BLaER1 (cell line): Measurements from ENCODE around the gene CACNA1D.

Source experiments
- H3K27ac ChIP-seq: shearing (Covaris generic); formaldehyde crosslinking; 2 replicates; pipeline ENCODE4 v1.8.1; 2022
- H3K27me3 ChIP-seq: shearing (Covaris generic); formaldehyde crosslinking; 2 replicates; pipeline ENCODE4 v1.8.1; 2022
- H3K36me3 ChIP-seq: shearing (Covaris generic); formaldehyde crosslinking; 2 replicates; pipeline ENCODE4 v1.8.1; 2022
- H3K4me1 ChIP-seq: shearing (Covaris generic); formaldehyde crosslinking; 2 replicates; pipeline ENCODE4 v1.8.1; 2022
- H3K4me2 ChIP-seq: shearing (Covaris generic); formaldehyde crosslinking; 2 replicates; pipeline ENCODE4 v1.8.1; 2022
- H3K4me3 ChIP-seq: shearing (Covaris generic); formaldehyde crosslinking; 2 replicates; pipeline ENCODE4 v1.8.1; 2022
- H3K9ac ChIP-seq: shearing (Covaris generic); formaldehyde crosslinking; 2 replicates; pipeline ENCODE4 v1.8.1; 2022
- H3K9me3 ChIP-seq: shearing (Covaris generic); formaldehyde crosslinking; 2 replicates; pipeline ENCODE4 v1.8.1; 2022
- H4K20me1 ChIP-seq: shearing (Covaris generic); formaldehyde crosslinking; 2 replicates; pipeline ENCODE4 v1.8.1; 2022
- Cebpa-rat ChIP-seq: shearing (Covaris generic); IDR thresholded peaks from 2 replicates; pipeline ENCODE4 v1.8.1; 2022

Gene CACNA1D

DNA sequence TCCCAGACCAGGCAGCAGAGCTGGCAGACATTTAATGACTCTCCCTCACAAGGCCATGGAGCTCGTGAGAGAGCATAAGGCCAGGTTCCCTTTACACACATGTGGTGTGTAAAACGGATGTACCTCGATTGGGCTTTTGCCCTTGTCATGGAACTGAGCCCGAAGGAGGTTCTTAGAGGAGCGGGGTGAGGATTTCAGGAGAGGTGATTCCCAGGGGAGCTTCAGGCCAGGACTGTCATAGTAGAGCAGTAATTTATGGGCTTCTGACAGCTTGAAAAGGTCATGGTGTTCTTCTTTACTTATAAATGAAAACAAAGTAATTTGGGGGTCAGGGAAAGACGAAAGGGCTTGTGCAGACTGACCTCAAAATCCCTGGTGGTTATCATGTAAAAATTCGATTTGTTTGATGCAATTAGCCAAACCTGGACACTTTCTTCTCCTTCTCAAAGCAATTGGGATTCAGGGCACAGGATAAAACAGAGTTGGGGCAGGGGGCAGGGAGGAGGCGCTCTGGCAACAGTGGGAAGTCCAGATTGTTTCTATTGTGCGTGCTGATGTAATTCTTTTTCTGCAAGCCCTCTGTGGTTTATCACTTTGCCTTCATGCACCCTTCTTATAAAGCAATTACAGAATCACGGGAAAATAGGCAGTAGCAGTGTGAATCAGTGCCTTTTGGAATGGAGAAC, 51.0 kb downstream of the CACNA1D start:
- H3K36me3 ChIP-seq = no peaks in the 10 kb centered on the region
- TF ChIP-seq Cebpa-rat = no peak
- no peak overlapping the region for H3K4me2 ChIP-seq
- no peak overlapping the region for H3K27ac ChIP-seq
- no peaks in the 10 kb centered on the region for H3K4me1 ChIP-seq
- H3K9ac ChIP-seq = no peak overlapping the region
- H3K27me3 ChIP-seq = no peaks in the 10 kb centered on the region
- H4K20me1 ChIP-seq = no peaks in the 10 kb centered on the region
- H3K9me3 ChIP-seq = no peaks in the 10 kb centered on the region
- H3K4me3 ChIP-seq = no peak overlapping the region

DNA sequence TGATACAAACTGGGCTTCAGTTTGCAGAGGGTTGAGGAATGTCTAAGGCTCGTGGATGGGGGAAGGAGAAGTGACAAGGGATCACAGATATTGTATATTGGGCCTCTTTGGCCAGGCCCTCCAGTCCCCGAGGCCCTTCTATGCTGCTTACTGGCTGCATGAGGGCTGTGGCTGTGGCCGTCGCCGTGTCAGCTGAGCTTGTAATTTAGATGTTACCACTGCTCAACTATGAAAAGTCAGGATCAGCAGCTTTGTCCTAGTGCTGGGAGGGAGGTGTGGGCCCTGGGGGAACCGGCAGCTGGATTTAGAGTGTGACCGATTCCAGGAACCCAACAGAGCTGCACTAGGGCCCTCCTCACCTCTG, 51.6 kb downstream of the CACNA1D start:
- no peak overlapping the region for H3K4me3 ChIP-seq
- no peaks in the 10 kb centered on the region for H3K36me3 ChIP-seq
- H4K20me1 ChIP-seq = no peaks in the 10 kb centered on the region
- H3K9me3 ChIP-seq = no peaks in the 10 kb centered on the region
- H3K4me1 ChIP-seq = no peaks in the 10 kb centered on the region
- H3K9ac ChIP-seq = no peak overlapping the region
- H3K27me3 ChIP-seq = no peaks in the 10 kb centered on the region
- H3K4me2 ChIP-seq = no peak overlapping the region
- no peak for TF ChIP-seq Cebpa-rat
- H3K27ac ChIP-seq = no peak overlapping the region

DNA sequence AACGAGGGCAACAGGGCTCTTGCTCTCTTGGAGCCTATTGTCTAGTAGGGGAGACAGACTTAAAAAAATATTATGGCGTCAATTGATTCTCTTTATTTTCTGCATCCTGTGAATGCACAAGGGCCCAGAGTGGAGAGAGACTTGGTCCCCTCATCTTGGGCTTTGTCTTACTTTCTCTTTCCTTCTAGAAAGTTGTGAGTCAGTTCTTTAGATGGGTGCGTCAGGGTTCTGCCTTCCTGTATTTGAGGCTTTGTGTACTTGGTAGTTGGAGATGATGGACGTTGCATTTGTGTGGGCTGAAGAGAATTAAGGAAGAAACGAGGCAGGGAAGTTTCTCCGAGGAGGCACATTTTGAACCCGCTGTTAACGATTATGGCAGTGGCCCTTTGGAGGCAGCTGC, 52.9 kb downstream of the CACNA1D start:
- Histone ChIP-seq H3K27me3 (no peaks in the 10 kb centered on the region), H3K4me2 (no peak overlapping the region), H3K9me3 (no peaks in the 10 kb centered on the region), H3K4me3 (no peak overlapping the region), H3K36me3 (no peaks in the 10 kb centered on the region), H3K4me1 (no peaks in the 10 kb centered on the region), H4K20me1 (no peaks in the 10 kb centered on the region), H3K9ac (no peak overlapping the region), H3K27ac (no peak overlapping the region)
- TF ChIP-seq Cebpa-rat = no peak

DNA sequence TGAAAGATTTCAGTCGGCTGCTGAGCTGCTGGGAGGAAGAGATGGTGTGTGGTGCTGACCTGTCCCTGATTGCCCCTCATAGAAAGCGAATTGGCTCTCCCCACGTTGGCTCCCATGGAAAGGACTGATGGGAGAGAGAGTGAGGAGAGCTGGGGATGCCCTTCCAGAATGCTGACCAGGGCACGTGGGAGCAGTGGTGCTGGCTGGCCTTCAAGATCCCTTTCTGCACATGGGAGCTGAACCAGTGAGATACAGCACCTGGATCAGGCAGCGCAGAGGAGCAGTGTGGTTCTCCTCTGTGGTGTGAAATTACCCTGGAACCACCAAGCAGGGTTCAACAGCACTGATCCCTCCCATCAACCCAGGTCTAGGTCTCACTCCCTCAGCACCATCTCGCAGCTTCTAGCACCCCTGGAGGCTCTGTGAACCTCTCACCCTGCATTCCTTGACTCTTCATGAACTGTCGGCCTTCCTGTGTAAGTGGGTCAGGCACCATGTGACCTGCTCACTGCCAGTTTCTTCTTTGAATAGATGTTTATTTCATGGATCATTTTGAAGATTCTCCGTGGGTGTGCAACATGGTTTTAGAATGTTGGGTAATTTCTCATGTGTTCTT, 55.7 kb downstream of the CACNA1D start:
- no peak overlapping the region for H3K4me3 ChIP-seq
- no peaks in the 10 kb centered on the region for H4K20me1 ChIP-seq
- no peaks in the 10 kb centered on the region for H3K4me1 ChIP-seq
- no peak overlapping the region for H3K27ac ChIP-seq
- no peak overlapping the region for H3K9ac ChIP-seq
- H3K4me2 ChIP-seq = no peak overlapping the region
- H3K27me3 ChIP-seq = no peaks in the 10 kb centered on the region
- H3K9me3 ChIP-seq = no peaks in the 10 kb centered on the region
- TF ChIP-seq Cebpa-rat = no peak
- H3K36me3 ChIP-seq = no peaks in the 10 kb centered on the region

DNA sequence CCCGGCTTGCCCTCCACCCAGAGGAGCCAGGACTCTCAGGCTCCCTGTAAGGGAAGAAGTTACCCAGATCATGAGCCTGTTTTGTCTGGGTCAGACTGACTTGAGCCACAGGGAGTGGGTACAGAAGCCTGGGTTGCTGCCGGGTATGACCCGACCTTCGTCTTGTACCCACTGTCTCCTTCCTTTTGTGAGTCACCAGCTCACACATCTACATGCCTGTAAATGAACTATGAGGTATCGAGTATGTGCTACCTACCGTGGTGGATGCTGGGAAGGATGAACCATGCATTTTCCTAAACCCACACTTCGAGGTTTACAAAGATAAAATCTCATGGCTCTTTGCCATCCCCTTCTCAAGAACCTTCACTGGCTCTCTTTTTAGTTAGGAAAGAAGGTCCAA, 56.9 kb downstream of the CACNA1D start:
- no peak for TF ChIP-seq Cebpa-rat
- H3K36me3 ChIP-seq = no peaks in the 10 kb centered on the region
- no peaks in the 10 kb centered on the region for H3K27me3 ChIP-seq
- no peaks in the 10 kb centered on the region for H3K9me3 ChIP-seq
- no peak overlapping the region for H3K4me2 ChIP-seq
- no peaks in the 10 kb centered on the region for H4K20me1 ChIP-seq
- H3K9ac ChIP-seq = no peak overlapping the region
- no peaks in the 10 kb centered on the region for H3K4me1 ChIP-seq
- no peak overlapping the region for H3K27ac ChIP-seq
- no peak overlapping the region for H3K4me3 ChIP-seq

DNA sequence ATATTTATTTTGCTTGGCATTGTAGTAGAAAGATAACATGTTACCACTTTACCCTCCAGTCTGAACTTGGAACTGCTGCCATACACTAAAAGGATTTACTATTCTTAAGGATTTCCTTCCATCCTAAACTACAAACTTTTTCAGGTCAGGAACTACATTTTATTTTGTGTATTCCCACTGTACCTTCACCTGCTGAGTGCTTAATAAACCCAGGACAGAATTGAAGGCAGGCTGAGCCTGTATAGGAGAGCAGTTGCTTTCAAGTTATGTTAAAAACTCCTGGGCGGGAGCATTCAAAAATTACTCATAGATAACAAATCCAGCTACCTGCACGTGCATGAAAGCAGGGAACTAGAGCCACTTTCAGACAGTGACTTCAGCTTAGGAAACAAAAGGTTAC, 58.3 kb downstream of the CACNA1D start:
- H3K4me3 ChIP-seq = no peak overlapping the region
- no peak overlapping the region for H3K27ac ChIP-seq
- no peak overlapping the region for H3K4me2 ChIP-seq
- no peaks in the 10 kb centered on the region for H3K4me1 ChIP-seq
- no peaks in the 10 kb centered on the region for H3K27me3 ChIP-seq
- H3K36me3 ChIP-seq = no peaks in the 10 kb centered on the region
- H4K20me1 ChIP-seq = no peaks in the 10 kb centered on the region
- TF ChIP-seq Cebpa-rat = no peak
- H3K9ac ChIP-seq = no peak overlapping the region
- H3K9me3 ChIP-seq = no peaks in the 10 kb centered on the region

DNA sequence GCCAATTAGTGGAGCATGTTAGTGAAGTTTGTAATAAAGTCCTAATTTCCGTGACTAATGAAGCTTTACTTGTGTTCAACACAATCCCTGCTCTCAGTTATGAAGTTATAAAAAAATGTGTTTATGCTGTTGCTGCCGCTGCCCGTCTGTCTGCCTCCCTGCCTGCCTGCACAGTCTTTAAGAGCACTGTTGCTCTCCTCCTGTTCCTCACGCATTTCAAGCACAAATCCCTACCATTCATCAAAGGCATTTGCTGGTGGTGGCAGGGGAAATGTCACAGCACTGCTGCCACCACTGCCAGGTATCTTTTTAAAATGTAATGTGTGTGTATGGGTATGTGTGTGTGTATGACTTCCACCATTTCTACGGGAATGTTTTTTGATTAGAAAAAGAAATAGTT, 58.8 kb downstream of the CACNA1D start:
- no peaks in the 10 kb centered on the region for H3K36me3 ChIP-seq

DNA sequence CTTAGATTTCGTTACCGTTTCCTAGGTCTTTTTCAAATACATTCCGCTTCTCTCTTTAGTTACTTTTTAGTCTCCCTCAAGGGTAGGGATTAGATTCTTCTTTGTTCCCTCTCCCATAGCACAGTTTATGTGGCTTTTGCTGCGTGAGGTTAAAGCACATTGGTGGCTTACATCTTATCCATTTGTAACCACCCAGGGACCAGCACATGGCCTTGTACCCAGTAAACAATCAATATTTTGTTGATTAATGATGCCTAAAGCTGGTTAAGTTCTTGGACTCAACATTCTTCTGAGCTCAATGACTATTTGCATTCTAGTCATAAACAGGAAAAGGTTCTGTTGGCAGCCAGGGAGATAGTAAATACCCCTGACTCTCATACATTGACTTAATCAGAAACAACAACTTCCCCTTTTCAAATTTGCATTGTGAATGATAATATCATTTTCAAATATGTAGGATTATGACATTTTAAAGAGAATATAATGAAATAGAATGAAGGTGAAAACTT, 60.2 kb downstream of the CACNA1D start:
- Histone ChIP-seq H3K4me3 (no peak overlapping the region), H3K4me1 (no peaks in the 10 kb centered on the region), H4K20me1 (no peaks in the 10 kb centered on the region), H3K27ac (no peak overlapping the region), H3K27me3 (no peaks in the 10 kb centered on the region), H3K4me2 (no peak overlapping the region), H3K36me3 (no peaks in the 10 kb centered on the region), H3K9me3 (0 out of 2 replicates have a peak, but pooled peaks cover 7% of the 10 kb centered on the region), H3K9ac (no peak overlapping the region)
- no peak for TF ChIP-seq Cebpa-rat

More for the DNA sequence above, 58.8 kb downstream of the CACNA1D start:
- no peak for TF ChIP-seq Cebpa-rat
- Histone ChIP-seq H4K20me1 (no peaks in the 10 kb centered on the region), H3K27me3 (no peaks in the 10 kb centered on the region), H3K4me2 (no peak overlapping the region), H3K4me3 (no peak overlapping the region), H3K9me3 (no peaks in the 10 kb centered on the region), H3K9ac (no peak overlapping the region), H3K4me1 (no peaks in the 10 kb centered on the region), H3K27ac (no peak overlapping the region)

DNA sequence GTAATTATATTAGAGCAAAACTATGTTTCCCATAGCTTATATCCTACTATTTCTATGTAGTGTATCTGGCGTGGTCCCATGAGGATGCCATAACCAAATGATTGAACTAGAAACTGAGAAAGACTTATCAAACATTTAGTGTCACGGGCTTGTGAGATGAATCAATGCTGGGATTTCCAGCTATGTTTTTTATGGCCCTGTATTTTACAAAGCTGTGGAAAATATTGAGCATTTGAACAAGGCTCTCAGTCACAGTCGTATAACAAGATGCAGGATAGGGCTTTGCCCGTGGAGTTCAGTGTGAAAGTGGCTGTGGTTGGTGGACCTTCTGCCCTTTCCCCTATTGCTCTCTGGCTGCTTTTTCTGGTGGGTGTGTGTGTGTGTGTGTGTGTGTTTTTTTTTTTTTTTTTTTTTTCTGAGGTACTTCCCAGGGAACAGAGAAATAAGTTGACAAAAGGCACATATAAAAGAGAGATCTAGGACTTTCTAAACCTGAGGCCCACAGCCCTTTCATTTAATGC, 60.7 kb downstream of the CACNA1D start:
- no peaks in the 10 kb centered on the region for H3K36me3 ChIP-seq
- 0 out of 2 replicates have a peak, but pooled peaks cover 8% of the 10 kb centered on the region for H3K9me3 ChIP-seq
- no peak overlapping the region for H3K9ac ChIP-seq
- no peak overlapping the region for H3K4me2 ChIP-seq
- no peak overlapping the region for H3K4me3 ChIP-seq
- no peak overlapping the region for H3K27ac ChIP-seq
- H3K27me3 ChIP-seq = no peaks in the 10 kb centered on the region
- H4K20me1 ChIP-seq = no peaks in the 10 kb centered on the region
- no peak for TF ChIP-seq Cebpa-rat
- no peaks in the 10 kb centered on the region for H3K4me1 ChIP-seq

DNA sequence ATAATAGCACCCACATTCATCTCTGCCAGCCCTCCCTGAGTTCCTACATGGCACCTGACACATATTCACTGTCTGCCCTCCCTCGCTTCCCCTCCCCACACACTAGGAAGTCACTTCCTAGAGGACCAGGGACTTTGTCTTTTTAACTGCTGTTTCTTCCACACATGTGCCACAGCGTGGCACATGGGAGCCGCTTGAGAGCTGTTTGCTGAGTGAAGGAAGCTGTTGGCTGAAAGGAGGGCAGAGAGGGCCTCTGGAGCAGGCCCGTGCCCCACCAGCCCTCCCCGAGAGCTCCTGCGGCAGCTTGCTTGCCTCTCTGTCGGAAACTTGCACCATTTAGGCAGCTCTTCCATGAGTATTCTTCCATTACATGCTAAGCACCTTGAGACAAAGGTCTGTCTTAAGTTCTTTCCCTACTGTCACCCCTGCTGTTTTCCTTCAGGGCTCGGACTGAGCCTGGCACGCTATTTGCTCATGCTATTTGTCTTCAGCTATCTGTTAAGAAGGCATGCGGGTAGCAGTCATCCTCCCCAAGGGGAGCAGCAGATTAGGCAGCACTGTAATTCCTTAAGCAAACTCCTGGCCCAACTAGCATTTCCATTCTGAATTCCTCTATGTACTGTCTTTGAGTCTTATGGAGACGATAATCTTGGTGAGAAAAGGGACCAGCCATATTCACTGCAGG, 72.2 kb downstream of the CACNA1D start:
- TF ChIP-seq Cebpa-rat = no peak
- Histone ChIP-seq H3K4me3 (no peak overlapping the region), H3K36me3 (no peaks in the 10 kb centered on the region)

More for the DNA sequence above, 72.2 kb downstream of the CACNA1D start:
- Histone ChIP-seq H3K27ac (no peak overlapping the region), H3K9me3 (no peaks in the 10 kb centered on the region), H3K4me2 (no peak overlapping the region), H3K4me1 (no peaks in the 10 kb centered on the region), H3K27me3 (no peaks in the 10 kb centered on the region), H4K20me1 (no peaks in the 10 kb centered on the region), H3K9ac (no peak overlapping the region)
